ENCODE results near the gene FBXO10.

The FBXO10 gene

GRCh38 chr9:37507566-37508134 is 68.5 kb downstream of the FBXO10 start:
- no peak overlapping the region for H3K27ac ChIP-seq (ENCODE audit: low read depth in 2 of 2, low read length in 2 of 2)
- H3K36me3 ChIP-seq (ENCODE audit: control insufficient read depth in 2 of 2, insufficient read depth in 2 of 2, low read length in 2 of 2) = peaks cover 8 to 33% of the 10 kb centered on the region in 2 donors
- no peaks in the 10 kb centered on the region for H3K27me3 ChIP-seq (ENCODE audit: control insufficient read depth in 2 of 2, insufficient read depth in 2 of 2, low read length in 2 of 2)
- H3K4me3 ChIP-seq (ENCODE audit: low read length in 2 of 2) = no peak overlapping the region
- no peak overlapping the region for H3K9ac ChIP-seq (ENCODE audit: low read depth in 1 of 2, low read length in 2 of 2)
- no peaks in the 10 kb centered on the region for H3K9me3 ChIP-seq (ENCODE audit: control insufficient read depth in 2 of 2, low read length in 2 of 2)
- H3K4me1 ChIP-seq (ENCODE audit: control insufficient read depth in 2 of 2, insufficient read depth in 2 of 2, low read length in 2 of 2) = no peaks in the 10 kb centered on the region

GRCh38 chr9:37504605-37505004 is 71.6 kb downstream of the FBXO10 start:
- H3K9me3 ChIP-seq (ENCODE audit: control insufficient read depth in 2 of 2, low read length in 2 of 2) = no peaks in the 10 kb centered on the region
- H3K9ac ChIP-seq (ENCODE audit: low read depth in 1 of 2, low read length in 2 of 2) = no peak overlapping the region
- peaks cover 29 to 55% of the 10 kb centered on the region in 2 donors for H3K36me3 ChIP-seq (ENCODE audit: control insufficient read depth in 2 of 2, insufficient read depth in 2 of 2, low read length in 2 of 2)
- H3K27ac ChIP-seq (ENCODE audit: low read depth in 2 of 2, low read length in 2 of 2) = no peak overlapping the region
- H3K4me1 ChIP-seq (ENCODE audit: control insufficient read depth in 2 of 2, insufficient read depth in 2 of 2, low read length in 2 of 2) = no peaks in the 10 kb centered on the region
- H3K27me3 ChIP-seq (ENCODE audit: control insufficient read depth in 2 of 2, insufficient read depth in 2 of 2, low read length in 2 of 2) = no peaks in the 10 kb centered on the region
- H3K4me3 ChIP-seq (ENCODE audit: low read length in 2 of 2) = no peak overlapping the region

GRCh38 chr9:37503736-37504135 is 72.4 kb downstream of the FBXO10 start:
- Histone ChIP-seq H3K4me1 (ENCODE audit: control insufficient read depth in 2 of 2, insufficient read depth in 2 of 2, low read length in 2 of 2) (no peaks in the 10 kb centered on the region), H3K4me3 (ENCODE audit: low read length in 2 of 2) (no peak overlapping the region), H3K27me3 (ENCODE audit: control insufficient read depth in 2 of 2, insufficient read depth in 2 of 2, low read length in 2 of 2) (no peaks in the 10 kb centered on the region), H3K27ac (ENCODE audit: low read depth in 2 of 2, low read length in 2 of 2) (no peak overlapping the region), H3K9ac (ENCODE audit: low read depth in 1 of 2, low read length in 2 of 2) (no peak overlapping the region), H3K36me3 (ENCODE audit: control insufficient read depth in 2 of 2, insufficient read depth in 2 of 2, low read length in 2 of 2) (peaks cover 34 to 53% of the 10 kb centered on the region in 2 donors), H3K9me3 (ENCODE audit: control insufficient read depth in 2 of 2, low read length in 2 of 2) (no peaks in the 10 kb centered on the region)

- H3K4me1 ChIP-seq (ENCODE audit: control insufficient read depth in 2 of 2, insufficient read depth in 2 of 2, low read length in 2 of 2) = no peaks in the 10 kb centered on the region
- H3K9ac ChIP-seq (ENCODE audit: low read depth in 1 of 2, low read length in 2 of 2) = no peak overlapping the region
- H3K9me3 ChIP-seq (ENCODE audit: control insufficient read depth in 2 of 2, low read length in 2 of 2) = no peaks in the 10 kb centered on the region
- H3K27ac ChIP-seq (ENCODE audit: low read depth in 2 of 2, low read length in 2 of 2) = no peak overlapping the region
- H3K27me3 ChIP-seq (ENCODE audit: control insufficient read depth in 2 of 2, insufficient read depth in 2 of 2, low read length in 2 of 2) = no peaks in the 10 kb centered on the region
- H3K4me3 ChIP-seq (ENCODE audit: low read length in 2 of 2) = no peak overlapping the region
- peaks cover 39 to 47% of the 10 kb centered on the region in 2 donors for H3K36me3 ChIP-seq (ENCODE audit: control insufficient read depth in 2 of 2, insufficient read depth in 2 of 2, low read length in 2 of 2)
These were observed 74.1 kb downstream of the FBXO10 start for GRCh38 chr9:37501957-37502596.

- Histone ChIP-seq H3K27me3 (ENCODE audit: control insufficient read depth in 2 of 2, insufficient read depth in 2 of 2, low read length in 2 of 2) (no peaks in the 10 kb centered on the region), H3K27ac (ENCODE audit: low read depth in 2 of 2, low read length in 2 of 2) (no peak overlapping the region), H3K4me3 (ENCODE audit: low read length in 2 of 2) (no peak overlapping the region), H3K36me3 (ENCODE audit: control insufficient read depth in 2 of 2, insufficient read depth in 2 of 2, low read length in 2 of 2) (peaks cover 54 to 58% of the 10 kb centered on the region in 2 donors), H3K9ac (ENCODE audit: low read depth in 1 of 2, low read length in 2 of 2) (no peak overlapping the region), H3K4me1 (ENCODE audit: control insufficient read depth in 2 of 2, insufficient read depth in 2 of 2, low read length in 2 of 2) (no peaks in the 10 kb centered on the region), H3K9me3 (ENCODE audit: control insufficient read depth in 2 of 2, low read length in 2 of 2) (no peaks in the 10 kb centered on the region)
These were observed 76.9 kb downstream of the FBXO10 start for GRCh38 chr9:37499297-37499696.

GRCh38 chr9:37498457-37498856 is 77.7 kb downstream of the FBXO10 start:
- no peaks in the 10 kb centered on the region for H3K27me3 ChIP-seq (ENCODE audit: control insufficient read depth in 2 of 2, insufficient read depth in 2 of 2, low read length in 2 of 2)
- no peaks in the 10 kb centered on the region for H3K9me3 ChIP-seq (ENCODE audit: control insufficient read depth in 2 of 2, low read length in 2 of 2)
- H3K4me1 ChIP-seq (ENCODE audit: control insufficient read depth in 2 of 2, insufficient read depth in 2 of 2, low read length in 2 of 2) = no peaks in the 10 kb centered on the region
- peaks cover 58 to 59% of the 10 kb centered on the region in 2 donors for H3K36me3 ChIP-seq (ENCODE audit: control insufficient read depth in 2 of 2, insufficient read depth in 2 of 2, low read length in 2 of 2)
- no peak overlapping the region for H3K9ac ChIP-seq (ENCODE audit: low read depth in 1 of 2, low read length in 2 of 2)
- no peak overlapping the region for H3K4me3 ChIP-seq (ENCODE audit: low read length in 2 of 2)
- H3K27ac ChIP-seq (ENCODE audit: low read depth in 2 of 2, low read length in 2 of 2) = no peak overlapping the region

- H3K9me3 ChIP-seq (ENCODE audit: control insufficient read depth in 2 of 2, low read length in 2 of 2) = no peaks in the 10 kb centered on the region
- H3K27ac ChIP-seq (ENCODE audit: low read depth in 2 of 2, low read length in 2 of 2) = no peak overlapping the region
- no peak overlapping the region for H3K9ac ChIP-seq (ENCODE audit: low read depth in 1 of 2, low read length in 2 of 2)
- H3K4me3 ChIP-seq (ENCODE audit: low read length in 2 of 2) = no peak overlapping the region
- peaks cover 63 to 65% of the 10 kb centered on the region in 2 donors for H3K36me3 ChIP-seq (ENCODE audit: control insufficient read depth in 2 of 2, insufficient read depth in 2 of 2, low read length in 2 of 2)
- H3K4me1 ChIP-seq (ENCODE audit: control insufficient read depth in 2 of 2, insufficient read depth in 2 of 2, low read length in 2 of 2) = no peaks in the 10 kb centered on the region
- no peaks in the 10 kb centered on the region for H3K27me3 ChIP-seq (ENCODE audit: control insufficient read depth in 2 of 2, insufficient read depth in 2 of 2, low read length in 2 of 2)
These were observed 78.9 kb downstream of the FBXO10 start for GRCh38 chr9:37497320-37497719.

- Histone ChIP-seq H3K27ac (ENCODE audit: low read depth in 2 of 2, low read length in 2 of 2) (no peak overlapping the region), H3K9ac (ENCODE audit: low read depth in 1 of 2, low read length in 2 of 2) (no peak overlapping the region), H3K4me3 (ENCODE audit: low read length in 2 of 2) (no peak overlapping the region), H3K4me1 (ENCODE audit: control insufficient read depth in 2 of 2, insufficient read depth in 2 of 2, low read length in 2 of 2) (no peaks in the 10 kb centered on the region), H3K9me3 (ENCODE audit: control insufficient read depth in 2 of 2, low read length in 2 of 2) (no peaks in the 10 kb centered on the region), H3K36me3 (ENCODE audit: control insufficient read depth in 2 of 2, insufficient read depth in 2 of 2, low read length in 2 of 2) (peaks cover 56 to 58% of the 10 kb centered on the region in 2 donors), H3K27me3 (ENCODE audit: control insufficient read depth in 2 of 2, insufficient read depth in 2 of 2, low read length in 2 of 2) (no peaks in the 10 kb centered on the region)
These were observed 80.2 kb downstream of the FBXO10 start for GRCh38 chr9:37496020-37496419.

- no peaks in the 10 kb centered on the region for H3K4me1 ChIP-seq (ENCODE audit: control insufficient read depth in 2 of 2, insufficient read depth in 2 of 2, low read length in 2 of 2)
- no peak overlapping the region for H3K4me3 ChIP-seq (ENCODE audit: low read length in 2 of 2)
- no peaks in the 10 kb centered on the region for H3K9me3 ChIP-seq (ENCODE audit: control insufficient read depth in 2 of 2, low read length in 2 of 2)
- H3K36me3 ChIP-seq (ENCODE audit: control insufficient read depth in 2 of 2, insufficient read depth in 2 of 2, low read length in 2 of 2) = peaks cover 54% of the 10 kb centered on the region in 2 donors
- H3K27me3 ChIP-seq (ENCODE audit: control insufficient read depth in 2 of 2, insufficient read depth in 2 of 2, low read length in 2 of 2) = no peaks in the 10 kb centered on the region
- no peak overlapping the region for H3K27ac ChIP-seq (ENCODE audit: low read depth in 2 of 2, low read length in 2 of 2)
- H3K9ac ChIP-seq (ENCODE audit: low read depth in 1 of 2, low read length in 2 of 2) = no peak overlapping the region
These were observed 80.6 kb downstream of the FBXO10 start for GRCh38 chr9:37495571-37495970.

- Histone ChIP-seq H3K4me1 (ENCODE audit: control insufficient read depth in 2 of 2, insufficient read depth in 2 of 2, low read length in 2 of 2) (peaks cover 4 to 6% of the 10 kb centered on the region in 2 donors), H3K9me3 (ENCODE audit: control insufficient read depth in 2 of 2, low read length in 2 of 2) (no peaks in the 10 kb centered on the region), H3K27me3 (ENCODE audit: control insufficient read depth in 2 of 2, insufficient read depth in 2 of 2, low read length in 2 of 2) (no peaks in the 10 kb centered on the region), H3K9ac (ENCODE audit: low read depth in 1 of 2, low read length in 2 of 2) (no peak overlapping the region), H3K36me3 (ENCODE audit: control insufficient read depth in 2 of 2, insufficient read depth in 2 of 2, low read length in 2 of 2) (peaks cover 40 to 46% of the 10 kb centered on the region in 2 donors), H3K27ac (ENCODE audit: low read depth in 2 of 2, low read length in 2 of 2) (no peak overlapping the region), H3K4me3 (ENCODE audit: low read length in 2 of 2) (no peak overlapping the region)
These were observed 84.2 kb downstream of the FBXO10 start for GRCh38 chr9:37491939-37492338.
